Cardiac septum (tissue), 1 donor: ENCODE results near the gene GMEB2. TPM values are rescaled to one million over a fixed set of nuclear protein-coding genes. Genes with fewer than 3 reads are reported as not detected.

ENCODE experiments used
- DNase-seq: peaks from one replicate; pipeline ENCODE4 v3.0.0-alpha.2; 2020; ENCODE audit warnings: low spot score
- intact Hi-C: fragments of 100-400 bp; cut with DNase I; formaldehyde crosslinking; loops from one replicate; pipeline ENCODE4 v1.14.0; 2022
- total RNA-seq: library from RNA; stranded (reverse); fragmentation: NEBNext Ultra II Directional; extraction: Animal tissue kit (Norgen Biotek cat#: 25700); gene quantifications from one replicate; pipeline ENCODE4 v1.2.1, GENCODE V29; 2021
- donor health status: DM: no; HTN: no; CAD: no.

GMEB2 gene
- total RNA-seq, 1 donor from 2014 or later = 6.8 TPM

DNA sequence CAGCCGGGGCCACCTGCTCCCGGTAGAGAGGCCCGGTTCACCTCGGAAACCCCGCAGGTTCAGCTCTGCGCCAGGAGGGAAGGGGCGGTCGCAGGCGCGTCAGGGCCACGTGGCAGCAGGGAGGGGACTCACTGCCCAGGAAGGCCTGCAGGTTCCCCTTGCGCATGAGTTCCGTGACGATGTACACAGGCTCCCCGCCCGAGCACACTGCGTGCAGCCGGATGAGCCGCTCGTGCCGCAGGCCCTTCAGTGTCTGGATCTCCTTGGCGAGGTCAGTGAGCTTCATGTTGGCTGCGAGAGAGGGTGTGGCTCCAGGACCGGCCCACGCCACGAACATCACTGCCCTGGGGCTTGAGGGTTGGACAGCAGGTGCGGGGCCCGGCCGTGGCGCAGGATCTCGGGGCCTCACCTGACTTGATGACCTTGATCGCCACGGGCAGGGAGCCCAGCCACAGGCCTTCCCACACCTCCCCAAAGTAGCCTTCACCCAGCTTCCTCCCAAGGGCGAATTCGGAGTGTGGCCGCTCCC is 84.8 kb downstream of the GMEB2 start:
- no peak for DNase-seq
- intact Hi-C loops = no loop called here

DNA sequence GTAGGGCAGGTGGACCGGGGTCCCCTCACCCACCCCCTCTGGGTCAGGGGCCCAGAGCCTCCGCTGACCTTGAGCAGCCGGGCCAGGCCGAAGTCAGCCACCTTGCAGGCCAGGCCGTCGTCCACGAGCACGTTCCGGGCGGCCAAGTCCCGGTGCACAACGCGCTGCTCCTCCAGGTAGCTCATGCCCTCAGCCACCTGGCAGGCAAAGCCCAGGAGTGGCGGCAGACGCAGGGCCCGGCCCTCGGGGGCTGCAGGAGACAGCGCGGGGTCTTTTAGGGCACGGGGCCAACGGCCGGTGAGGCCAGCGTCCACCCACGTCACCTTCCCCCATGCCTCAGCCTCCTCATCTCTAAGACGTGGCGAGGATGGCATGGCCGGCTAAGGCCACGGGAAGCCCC is 85.5 kb downstream of the GMEB2 start:
- no peak for DNase-seq

DNA sequence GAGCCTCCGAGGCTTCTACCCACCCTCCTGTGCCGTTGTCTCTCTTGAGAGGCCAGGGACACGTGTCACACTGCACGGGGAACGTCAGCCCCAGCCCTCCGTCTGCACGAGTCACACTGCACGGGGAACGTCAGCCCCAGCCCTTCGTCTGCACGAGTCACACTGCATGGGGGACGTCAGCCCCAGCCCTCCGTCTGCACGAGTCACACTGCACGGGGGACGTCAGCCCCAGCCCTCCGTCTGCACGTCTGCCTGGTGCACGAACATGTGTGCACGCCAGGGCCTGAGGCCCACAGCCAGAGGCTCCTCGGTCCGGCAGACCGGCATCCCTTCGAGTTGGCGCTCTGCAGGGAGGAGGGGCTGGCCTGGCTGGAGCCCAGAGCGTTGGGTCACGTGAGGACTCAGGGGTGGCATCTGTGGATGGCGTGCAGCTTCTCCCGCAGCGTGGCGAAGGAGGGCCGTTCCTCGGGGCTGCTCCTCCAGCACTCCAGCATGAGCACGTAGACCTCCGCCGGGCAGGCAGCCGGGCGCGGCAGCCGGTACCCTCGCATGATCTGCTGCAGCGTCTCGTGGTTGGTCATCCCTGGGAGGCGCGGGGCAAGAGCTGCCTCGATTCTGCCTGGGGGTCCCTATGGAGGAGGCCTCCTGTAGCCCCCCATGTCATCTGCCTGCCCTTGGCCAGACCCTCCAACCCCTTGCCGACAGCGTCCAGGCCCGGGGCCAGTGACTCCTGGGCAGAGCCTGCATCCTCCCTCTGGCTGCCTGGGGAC is 86.3 kb downstream of the GMEB2 start:
- intact Hi-C loops = no loop called here

More for the DNA sequence above, 85.5 kb downstream of the GMEB2 start:
- intact Hi-C loops = no loop called here

DNA sequence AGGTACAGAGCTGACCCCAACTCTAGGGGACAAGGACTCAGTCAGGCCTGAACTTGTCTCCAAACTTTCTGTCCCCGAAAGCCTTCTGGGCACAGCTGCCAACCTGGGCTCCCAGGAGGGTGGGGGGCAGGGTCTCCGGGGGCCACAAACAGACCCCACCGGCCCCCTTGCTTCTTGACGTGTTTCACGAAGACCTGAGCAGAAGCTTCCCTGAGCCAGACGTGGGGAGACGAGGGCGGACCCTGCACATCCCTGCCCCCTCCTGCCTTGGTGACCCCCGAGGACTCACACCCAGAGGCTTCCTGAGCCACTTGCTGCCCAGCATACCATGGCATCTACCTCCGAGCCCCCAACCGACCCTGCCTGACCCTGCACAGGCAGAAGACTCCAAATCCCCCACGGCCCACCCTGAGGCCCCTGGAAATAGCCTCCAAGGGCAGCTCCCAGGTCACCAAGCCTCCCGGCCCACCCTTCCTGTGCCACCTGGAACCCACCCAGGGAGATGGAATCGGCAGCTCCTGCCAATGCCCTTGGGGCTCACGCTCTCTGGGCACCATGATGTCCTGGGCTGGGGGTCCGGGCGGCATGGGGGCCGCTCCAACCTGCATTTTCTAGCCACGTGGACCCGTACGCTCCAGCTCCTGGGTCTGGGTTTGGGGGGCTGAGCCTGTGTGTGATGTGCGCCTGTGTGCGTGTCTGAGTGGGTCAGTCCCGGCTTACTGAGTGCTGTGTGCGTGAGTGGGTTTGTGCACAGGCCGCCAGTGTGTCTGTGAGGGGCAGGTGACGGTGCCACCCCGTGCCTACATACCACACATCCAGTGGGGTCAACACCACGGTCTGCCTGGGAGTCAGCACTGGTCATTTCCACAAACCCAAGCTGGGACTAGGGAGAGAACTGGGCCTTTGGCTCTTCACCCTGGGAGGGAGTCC is 87.2 kb downstream of the GMEB2 start:
- DNase-seq = no peak
- intact Hi-C loops = loop anchor here (5.0 to 10.0 kb wide), 3 partner anchors 73 to 583 kb away; partner anchors contain the start of genes ABHD16B and TPD52L2

More for the DNA sequence above, 86.3 kb downstream of the GMEB2 start:
- DNase-seq = no peak

DNA sequence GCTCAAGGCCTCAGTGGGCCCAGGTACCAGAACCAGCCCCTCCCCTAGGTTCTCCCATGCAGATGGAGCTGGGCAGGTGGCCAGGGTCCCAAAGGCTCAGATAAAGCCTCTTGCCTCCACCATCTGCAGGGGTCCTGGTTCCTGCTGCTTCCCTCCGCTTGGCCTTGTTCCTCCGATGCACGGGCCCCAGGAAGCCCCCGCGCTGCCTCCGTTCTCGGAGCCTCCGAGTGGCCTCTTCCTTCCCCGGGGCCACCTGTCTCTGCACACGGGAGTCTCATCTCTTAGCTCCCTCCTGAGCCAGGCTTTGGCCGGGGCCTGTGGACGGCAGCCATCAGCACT is 87.8 kb downstream of the GMEB2 start:
- intact Hi-C loops = loop anchor here (5.0 to 10.0 kb wide), 3 partner anchors 73 to 583 kb away; partner anchors contain the start of genes ABHD16B and TPD52L2
- no peak for DNase-seq

DNA sequence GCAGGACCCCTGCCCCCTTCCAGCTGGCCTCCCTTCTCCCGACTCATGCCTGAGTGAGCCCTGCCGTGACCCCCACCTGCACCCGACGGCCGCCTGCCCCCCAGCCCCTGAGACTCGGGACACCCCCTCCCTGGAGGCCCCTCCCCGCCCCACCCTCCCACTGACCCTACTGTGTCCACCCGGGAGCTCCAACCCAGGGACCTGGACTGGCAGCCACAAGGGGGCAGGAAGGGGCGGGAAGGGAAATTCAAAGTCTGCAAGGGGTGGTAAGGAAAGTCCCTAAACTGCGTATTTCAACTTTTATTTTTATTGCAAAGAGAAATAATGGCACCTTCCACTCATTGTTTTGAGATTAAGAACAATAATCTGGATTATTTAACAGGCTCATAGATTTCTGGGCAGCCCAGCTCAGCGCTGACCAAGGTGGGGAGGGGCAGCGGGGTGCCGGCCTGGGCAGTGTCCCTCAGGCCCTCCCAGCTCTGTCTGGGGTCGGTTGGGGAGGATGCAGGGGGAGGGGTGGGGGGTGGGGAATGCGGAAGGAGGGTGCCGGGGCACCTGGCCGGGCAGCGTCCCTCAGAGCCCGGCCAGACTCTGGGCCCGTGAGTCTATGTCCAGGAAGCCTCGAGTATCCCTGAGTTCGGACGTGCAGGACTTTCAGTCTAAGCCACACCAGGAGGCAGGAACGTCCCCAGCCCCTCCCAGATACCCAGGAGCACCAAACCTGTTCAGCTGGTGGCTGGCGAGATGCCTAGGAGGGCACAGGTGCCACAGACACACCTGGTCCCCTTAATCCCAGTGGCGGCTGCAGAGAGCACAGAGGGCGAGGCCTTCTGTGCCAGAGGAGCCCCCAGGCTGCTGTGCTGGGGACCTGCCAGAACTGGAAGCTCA is 88.5 kb downstream of the GMEB2 start:
- intact Hi-C loops = loop anchor here (5.0 to 10.0 kb wide), 3 partner anchors 74 to 584 kb away; partner anchors contain the start of genes ABHD16B and TPD52L2
- no peak for DNase-seq

Other genes starting within 250 kb of the GMEB2 start
- 0.86 TPM for gene KCNQ2, start 154.4 kb downstream of the GMEB2 start, total RNA-seq
- gene EEF1A2, start 128.0 kb downstream of the GMEB2 start, total RNA-seq = 1,211 TPM
- gene PPDPF, start 106.3 kb downstream of the GMEB2 start, total RNA-seq = 438 TPM
- not detected for gene PTK6, start 89.7 kb downstream of the GMEB2 start, total RNA-seq
- gene SRMS, start 79.4 kb downstream of the GMEB2 start, total RNA-seq = not detected
- gene FNDC11, start 72.9 kb downstream of the GMEB2 start, total RNA-seq = not detected
- 12.1 TPM for gene HELZ2, start 52.9 kb downstream of the GMEB2 start, total RNA-seq
- 8.8 TPM for gene STMN3, start 26.3 kb upstream of the GMEB2 start, total RNA-seq
- 10.5 TPM for gene RTEL1, start 31.2 kb upstream of the GMEB2 start, total RNA-seq
- gene TNFRSF6B, start 69.6 kb upstream of the GMEB2 start, total RNA-seq = not detected
- gene ARFRP1, start 80.9 kb upstream of the GMEB2 start, total RNA-seq = 40.3 TPM
- 16.7 TPM for gene ZGPAT, start 80.9 kb upstream of the GMEB2 start, total RNA-seq
- 5.0 TPM for gene LIME1, start 109.6 kb upstream of the GMEB2 start, total RNA-seq
- 67.8 TPM for gene SLC2A4RG, start 112.7 kb upstream of the GMEB2 start, total RNA-seq
- gene ZBTB46, start 204.2 kb upstream of the GMEB2 start, total RNA-seq = 17.4 TPM
- not detected for gene ABHD16B, start 234.4 kb upstream of the GMEB2 start, total RNA-seq
- gene TPD52L2, start 238.2 kb upstream of the GMEB2 start, total RNA-seq = 72.0 TPM